NCI-H1092 (cell line): ENCODE data around the gene ARHGAP4.

Source experiments
- DNase-seq: peaks from one replicate; lab custom pipeline; 2025; lab: John Stamatoyannopoulos, UW

The ARHGAP4 gene

DNA sequence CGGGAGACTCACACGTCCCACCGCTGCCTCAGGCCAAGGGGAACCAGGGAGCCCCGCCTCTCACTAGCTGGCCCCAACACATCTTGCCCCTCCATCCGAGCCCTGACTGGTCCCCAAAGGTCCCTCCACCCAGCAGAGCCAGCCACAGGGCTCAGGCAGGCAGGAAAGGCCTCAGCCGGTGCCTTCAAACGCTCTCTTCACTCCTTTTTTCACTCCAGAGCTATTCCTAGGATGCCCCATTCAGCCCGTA is 1.5 kb upstream of the ARHGAP4 start:
- no peak for DNase-seq

DNA sequence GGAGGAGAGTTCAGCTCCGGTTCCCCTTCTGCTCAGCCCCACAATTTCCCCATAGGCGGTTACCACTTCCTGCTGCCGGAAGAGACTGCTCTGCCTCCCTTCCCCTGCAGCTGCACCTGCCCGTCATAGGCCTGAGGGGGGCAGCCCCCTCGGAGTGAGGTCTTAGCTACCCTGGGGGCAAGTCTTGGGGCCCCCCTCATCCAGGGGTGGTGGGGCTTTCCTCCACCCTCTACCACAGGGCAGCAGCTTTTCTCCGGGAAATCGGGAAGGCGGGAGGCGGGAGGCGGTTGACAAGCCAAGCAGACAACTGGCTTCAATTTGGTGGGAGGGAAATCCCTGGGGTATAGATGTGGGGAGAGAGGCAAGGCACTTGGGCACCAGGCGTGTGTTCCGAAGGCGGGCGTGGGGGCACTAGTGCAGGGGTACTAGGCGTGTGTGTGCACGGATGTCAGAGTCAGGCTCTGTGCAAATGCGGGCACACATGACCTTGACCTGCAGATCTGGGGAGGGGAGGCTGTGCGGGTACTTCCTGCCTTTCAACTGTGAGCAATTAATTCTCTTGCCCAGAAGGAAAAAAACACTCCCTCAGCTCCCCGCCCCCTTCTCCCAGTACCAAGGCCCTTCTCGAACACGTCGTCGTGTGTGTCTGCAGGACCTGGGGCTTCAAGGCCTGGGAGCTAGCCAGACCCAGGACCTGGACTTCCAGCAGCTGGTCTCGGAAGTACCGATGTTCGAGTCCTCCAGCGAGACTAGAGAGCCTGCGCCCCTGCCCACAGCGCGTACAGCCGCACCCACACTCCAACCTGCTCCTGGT is 1.0 kb upstream of the ARHGAP4 start:
- peak; percentile 34 for DNase-seq

DNA sequence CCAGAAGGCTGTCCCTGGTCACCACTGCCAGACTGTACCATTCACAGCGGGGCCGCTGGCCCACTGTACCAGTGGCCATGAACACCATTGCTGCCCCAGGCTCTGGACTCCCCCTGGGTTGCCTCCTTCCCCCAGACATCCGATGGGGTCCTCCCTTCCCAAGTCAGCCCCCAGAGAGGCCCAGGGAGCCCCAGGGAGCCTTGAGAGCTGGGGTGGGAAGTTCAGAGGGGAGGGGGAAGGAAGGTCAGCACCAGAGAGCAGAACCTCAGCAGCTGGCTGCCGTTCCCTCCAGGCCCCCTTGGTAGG is 441 bp upstream of the ARHGAP4 start:
- DNase-seq: no peak

DNA sequence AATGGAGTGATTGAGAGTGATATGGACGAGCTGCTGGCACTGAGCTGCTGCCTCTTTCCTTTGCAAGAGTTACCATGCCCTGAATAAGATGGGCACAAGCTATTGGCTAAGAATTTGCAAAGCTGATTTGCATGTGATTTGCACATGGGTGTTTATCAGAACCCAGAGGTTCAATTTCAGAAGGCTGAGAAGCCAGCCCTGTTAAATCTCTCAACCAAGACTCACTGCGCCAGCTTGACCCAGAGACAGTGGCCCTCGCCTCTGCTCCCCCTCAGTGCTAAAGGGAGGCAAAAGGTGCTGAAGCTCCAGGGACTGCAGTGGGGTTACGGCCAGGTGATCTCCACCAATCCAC is 701 bp downstream of the ARHGAP4 start:
- DNase-seq: no peak

DNA sequence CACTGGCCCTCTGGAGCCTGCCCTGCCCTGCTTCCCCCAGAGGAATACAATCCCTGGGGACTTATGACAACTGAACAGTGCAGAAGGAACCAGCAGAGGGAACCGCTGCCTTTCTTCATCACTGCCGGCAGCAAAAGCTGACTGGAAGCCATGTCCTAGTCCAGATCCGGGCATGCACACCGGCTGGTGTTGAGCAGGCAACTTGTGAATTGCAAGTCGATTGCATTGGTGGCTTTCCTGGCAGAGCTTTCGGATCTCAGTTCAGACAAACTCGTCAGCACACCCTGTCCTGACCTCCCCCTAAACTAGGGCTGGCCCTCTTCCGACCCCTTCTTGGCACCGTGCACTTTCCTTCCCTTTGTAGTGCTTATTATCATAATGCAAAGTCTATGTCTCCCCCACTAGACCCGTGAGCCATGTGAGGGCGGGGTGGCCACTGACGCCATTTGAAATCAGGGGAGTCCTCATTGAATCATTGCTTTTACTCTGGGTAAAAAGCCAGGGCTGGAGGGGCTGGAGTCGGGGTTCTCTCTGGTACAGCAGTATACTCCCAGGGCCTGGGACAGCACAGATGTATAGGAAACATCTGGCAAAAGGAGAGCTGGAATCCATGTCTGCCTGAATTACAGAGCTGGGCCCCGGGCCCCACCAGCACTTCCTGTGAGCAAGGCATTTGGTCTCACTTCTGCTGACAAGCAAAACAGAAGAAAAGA is 1.8 kb downstream of the ARHGAP4 start:
- peak; percentile 61 for DNase-seq

DNA sequence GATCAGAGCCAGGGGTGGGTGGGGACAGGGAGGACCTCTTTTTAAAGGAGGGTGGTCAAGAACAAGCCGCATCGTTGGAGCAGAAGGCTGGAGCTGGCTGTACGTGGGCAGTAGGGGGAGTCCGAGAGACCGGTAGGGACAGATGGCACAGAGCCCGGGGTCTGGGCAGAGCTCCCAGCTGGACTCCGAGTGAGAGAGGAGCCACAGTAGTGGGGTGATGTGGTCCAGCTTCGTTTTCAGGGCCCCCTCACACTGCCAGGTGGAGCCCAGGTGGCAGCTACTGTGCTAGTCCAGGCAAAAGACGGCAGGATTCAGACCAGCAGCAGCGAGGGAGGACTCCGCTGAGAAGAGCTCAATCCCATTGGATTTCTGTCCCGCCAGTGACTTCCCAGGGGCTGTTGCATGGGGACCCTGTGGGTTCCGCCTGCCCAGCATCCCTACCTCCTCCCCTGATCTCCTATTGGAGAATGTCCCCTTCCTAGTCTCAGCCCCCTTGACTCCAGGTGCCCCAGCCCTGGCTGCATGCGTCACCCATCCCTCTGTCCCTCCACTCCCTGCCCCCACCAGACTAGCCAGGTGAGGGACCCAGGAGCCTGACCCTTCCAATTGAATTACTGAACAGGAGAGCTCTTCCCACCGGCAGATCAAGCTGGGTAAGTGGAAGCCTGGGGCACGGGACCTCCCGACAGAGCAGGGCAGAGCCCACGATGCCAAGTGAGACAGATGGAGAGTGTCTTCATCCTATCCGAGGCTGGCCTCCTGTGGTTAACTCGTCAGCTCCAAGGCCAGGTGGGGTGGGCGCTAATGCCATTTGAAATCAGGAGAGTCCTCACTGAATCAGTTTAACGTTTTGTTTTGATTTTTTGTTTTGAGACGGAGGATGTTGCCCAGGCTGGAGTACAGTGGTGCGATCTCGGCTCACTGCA is 2.9 kb downstream of the ARHGAP4 start:
- peak; percentile 54 for DNase-seq

DNA sequence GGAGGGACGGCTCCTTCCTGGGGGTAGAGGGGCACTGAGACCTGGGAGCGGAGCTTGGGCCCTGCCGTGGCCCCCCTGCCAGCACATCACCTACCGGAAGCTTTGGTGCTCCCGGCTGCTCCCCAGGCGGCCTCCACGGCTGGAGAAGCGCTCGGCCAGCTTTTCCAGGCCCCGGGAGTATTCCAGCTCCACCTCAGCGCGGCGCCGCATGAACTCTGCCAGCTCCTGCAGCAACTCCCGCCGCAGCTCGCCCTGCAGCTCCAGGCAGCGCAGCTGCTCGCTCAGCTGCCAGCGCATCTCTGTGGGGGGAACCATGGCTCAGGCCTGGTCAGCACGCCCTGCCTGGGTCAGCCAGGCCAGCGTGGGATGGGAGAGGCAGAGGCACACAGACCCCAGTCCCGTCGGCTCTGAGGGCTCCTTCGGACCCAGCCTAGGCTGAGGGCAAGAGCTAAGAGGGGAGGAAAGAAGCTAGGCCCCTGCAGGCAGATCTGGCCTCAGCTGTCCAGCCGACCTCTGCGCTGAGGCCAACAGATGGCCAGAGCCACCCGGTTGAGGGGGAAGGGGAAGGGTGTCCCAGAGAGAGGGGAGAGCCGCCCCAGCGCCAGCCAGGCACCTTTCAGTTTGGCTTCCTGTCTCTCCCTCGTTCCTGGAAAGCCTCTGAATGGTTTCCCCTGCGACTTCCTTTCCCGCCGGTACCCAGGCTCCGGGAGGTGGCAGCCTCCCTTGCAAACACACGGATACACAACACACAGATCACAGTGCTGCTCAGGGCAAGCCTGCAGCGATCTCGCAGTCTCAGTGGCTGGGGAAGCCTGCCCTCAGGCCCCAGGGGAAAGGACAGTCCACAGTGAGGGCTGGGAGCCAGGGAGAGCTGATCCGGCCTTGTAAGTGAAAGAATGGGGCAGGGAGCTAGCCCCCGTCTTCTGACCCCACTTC is 4.3 kb downstream of the ARHGAP4 start:
- DNase-seq: no peak

DNA sequence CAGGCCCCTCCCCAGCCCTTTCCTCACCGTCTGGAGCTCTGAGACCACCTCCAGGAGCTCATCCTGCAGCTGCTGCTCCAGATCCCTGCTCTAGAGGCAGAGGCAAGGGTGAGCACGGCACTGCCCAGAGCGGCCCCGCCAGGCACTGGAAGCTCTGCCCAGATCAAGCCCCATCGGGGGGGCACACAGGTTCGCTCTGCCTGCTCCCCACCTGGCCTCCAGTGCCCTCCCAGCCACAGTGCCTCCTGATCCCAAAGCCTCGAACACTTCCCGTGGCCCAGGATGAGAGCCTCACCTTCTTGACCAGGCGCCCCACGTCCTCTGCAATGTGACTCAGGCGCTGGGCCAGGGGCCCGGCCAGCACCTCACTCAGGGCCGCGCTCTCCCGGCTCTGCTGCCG is 5.0 kb downstream of the ARHGAP4 start:
- no peak for DNase-seq

DNA sequence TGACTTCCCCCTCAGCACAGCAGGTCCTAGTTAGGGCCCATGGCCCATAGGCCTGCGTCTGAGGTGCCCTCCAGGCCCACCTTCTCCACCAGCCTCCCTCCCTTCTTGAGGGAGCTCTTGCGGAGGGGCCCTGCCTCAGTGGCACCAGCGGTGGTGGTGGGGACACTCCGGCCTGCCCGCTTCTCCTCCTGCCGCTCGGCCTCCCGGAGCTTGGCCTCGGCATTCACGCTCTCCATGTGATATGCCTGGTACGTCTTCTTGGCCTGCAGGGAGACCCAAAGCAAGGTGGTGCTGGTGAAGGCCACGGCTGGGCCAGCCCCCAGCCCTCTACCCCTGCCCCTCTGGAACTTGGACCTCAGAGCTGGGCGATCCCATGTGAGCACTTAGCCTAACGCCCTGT is 5.5 kb downstream of the ARHGAP4 start:
- no peak for DNase-seq

DNA sequence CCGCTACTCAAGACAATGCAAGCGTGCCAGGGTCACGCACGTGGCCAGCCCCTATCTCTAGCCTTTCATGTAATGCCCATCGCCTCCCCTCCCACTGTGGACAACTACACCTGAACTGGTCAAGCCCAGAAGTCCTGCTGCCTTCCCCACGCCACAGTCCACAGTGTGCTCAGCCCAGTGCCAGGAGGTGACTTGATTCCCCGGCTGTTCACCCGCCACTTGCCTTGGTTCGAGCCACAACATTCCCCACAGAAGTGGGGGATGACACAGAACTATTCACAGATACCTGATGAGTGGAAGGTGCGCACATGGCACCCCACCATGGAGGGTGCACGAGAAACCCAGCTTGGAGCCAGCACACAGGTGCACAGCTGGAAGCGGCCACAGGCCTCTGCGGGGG is 6.8 kb downstream of the ARHGAP4 start:
- no peak for DNase-seq

DNA sequence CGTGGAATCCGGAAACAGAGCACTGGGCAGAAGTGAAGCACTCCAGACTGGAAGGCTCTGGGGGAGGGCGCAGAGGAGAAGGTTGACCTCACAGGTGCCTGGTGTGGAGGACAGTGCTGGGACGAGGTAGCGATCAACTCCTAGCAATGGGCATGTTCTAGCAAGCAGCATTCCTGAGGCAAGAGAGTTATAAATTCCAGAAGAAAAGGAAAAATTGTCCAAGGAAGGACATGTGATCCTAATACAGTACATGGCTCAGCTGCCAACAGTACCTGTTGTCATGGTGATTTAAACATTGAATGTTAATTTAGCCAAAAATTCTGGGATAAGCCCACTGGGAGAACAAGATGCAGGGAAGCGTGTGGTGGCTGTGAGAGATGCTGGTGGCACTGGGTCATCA is 8.2 kb downstream of the ARHGAP4 start:
- DNase-seq: no peak

DNA sequence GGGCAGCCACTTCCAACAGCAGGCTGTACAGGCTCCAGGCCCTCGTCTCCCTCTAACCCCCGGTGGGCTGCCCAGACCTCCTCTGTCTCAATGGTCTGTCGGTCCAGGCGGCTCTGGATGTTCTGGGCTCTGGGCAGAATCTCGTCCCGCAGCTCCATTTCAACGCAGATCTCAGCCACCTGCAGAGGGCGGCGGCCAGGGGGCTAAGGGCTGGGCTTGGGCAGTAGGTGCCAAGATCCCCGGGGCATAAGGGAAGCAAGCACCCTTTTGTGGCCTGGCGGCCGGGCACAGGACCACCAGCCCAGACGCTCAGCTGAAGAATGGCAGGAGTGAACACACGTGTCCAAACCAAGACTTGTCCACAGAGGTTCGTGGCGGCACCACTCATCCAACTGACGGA is 12.4 kb downstream of the ARHGAP4 start:
- DNase-seq: no peak

DNA sequence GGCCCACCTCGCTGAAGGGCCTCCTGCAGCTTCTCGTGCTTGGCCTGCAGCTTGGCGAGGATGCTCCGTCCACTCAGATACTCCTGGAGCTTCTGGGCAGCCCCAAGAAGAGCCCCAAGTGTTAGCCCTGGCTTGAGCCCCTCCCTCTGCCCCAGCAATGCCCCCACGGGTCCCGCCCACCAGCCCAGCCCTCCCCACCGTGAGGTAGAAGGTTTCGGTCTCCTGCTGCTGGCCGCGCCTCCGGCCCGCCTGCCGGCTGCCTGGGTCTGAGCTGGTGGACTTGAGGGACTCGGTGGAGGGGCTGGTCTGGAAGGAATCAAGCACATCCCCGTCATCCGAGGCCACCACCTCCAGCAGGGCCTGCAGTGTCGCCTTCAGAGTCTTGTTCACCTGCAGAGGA is 12.9 kb downstream of the ARHGAP4 start:
- DNase-seq: no peak

DNA sequence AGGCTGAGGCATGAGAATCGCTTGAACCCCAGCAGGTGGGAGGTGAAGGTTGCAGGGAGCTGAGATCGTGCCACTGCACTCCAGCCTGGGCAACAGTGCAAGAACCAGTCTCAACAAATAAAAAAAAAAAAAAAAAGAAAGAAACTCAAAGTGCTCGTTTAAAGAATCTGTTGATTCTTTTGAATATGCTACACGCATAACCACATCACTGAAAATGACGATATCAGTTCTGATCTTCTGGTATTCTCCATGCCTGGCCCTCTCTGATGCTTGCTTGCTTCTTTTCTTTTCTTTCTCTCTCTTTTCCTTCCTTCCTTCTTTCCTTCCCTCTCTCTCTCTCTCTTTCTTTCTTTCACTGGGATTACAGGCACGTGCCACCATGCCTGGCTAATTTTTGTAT is 14.3 kb downstream of the ARHGAP4 start:
- no peak for DNase-seq

DNA sequence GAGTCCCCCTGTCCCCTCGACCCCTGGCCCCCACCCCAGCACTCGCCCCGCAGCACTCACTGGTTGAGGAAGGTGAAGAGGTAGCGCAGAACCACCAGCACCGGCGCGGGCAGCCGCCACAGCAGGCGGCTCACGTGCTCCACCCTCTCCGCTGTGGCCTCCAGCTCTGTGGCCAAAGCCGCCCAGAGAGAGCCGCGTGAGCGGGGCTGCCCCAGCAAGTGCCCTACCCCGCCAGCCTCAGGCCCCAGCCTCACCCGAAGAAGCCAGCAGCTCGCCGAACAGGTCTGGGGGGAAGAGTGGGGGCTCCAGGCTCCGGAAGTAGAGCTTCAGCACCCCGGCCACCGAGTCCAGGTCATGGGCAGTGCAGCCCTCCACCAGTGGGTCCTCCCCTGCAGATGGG is 15.6 kb downstream of the ARHGAP4 start:
- DNase-seq: no peak

DNA sequence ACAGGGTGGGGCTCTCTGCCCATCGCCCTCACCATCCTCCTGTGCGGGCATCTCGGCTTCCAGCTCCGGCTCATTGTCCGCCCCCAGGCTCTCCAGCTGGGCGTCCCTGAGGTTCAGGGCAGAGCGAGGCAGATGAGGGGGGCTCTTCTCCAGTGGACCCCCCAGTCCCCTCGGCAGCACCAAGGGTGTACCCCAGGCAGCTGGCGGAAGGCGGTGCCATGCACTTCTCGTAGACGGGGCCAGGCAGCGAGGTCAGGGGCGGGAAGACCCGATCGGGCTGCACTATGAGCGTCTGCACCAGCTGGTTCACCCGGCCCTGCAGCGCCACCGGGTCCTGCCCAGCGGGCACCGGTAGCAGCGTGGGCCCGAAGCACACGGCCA is 16.1 kb downstream of the ARHGAP4 start:
- no peak for DNase-seq

DNA sequence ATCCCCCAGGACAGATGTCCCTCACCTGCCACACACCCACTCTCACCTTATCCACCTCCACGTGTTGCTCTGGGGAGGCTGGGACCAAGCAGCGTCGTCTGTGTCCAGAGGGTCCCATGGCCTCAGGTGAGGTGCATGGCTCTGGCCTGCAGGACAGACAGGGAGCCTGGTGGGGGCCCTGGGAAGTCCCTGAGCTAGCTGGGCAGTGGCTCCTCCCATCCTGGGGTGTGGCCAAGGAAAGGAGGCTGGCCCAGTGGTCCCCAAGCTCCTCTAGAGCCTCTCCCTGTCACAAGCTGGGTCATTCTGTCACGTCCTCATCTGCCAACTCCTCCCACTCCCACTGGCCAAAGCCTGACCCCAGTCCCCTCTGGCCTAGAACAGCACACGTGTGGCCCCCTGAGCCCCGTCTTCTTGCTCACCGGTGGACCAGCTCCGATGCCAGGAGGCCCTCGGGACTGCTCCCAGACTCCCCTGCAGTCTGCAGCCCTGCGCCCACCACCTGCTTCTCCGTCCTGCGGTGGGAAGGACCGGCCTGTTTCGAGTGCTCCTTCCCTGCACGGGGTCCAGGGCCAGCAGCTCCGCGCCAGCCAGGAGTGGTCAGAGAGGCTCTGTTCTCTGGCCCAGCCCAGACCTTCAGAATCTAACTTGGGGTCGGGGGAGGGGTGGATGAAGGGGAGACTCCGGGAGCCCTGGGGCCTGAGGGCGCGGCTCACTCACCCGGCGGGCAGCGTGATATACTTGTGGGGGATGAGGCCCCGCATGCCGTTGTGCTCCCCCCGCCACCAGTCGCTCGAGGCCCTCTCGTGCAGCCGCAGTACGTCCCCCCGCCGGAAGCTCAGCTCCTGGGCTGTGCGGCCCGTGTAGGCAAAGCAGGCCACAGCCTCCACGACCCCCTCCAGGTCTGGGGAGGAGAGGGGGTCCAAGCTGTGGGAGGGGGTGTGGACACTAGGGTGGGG is 16.8 kb downstream of the ARHGAP4 start:
- no peak for DNase-seq

DNA sequence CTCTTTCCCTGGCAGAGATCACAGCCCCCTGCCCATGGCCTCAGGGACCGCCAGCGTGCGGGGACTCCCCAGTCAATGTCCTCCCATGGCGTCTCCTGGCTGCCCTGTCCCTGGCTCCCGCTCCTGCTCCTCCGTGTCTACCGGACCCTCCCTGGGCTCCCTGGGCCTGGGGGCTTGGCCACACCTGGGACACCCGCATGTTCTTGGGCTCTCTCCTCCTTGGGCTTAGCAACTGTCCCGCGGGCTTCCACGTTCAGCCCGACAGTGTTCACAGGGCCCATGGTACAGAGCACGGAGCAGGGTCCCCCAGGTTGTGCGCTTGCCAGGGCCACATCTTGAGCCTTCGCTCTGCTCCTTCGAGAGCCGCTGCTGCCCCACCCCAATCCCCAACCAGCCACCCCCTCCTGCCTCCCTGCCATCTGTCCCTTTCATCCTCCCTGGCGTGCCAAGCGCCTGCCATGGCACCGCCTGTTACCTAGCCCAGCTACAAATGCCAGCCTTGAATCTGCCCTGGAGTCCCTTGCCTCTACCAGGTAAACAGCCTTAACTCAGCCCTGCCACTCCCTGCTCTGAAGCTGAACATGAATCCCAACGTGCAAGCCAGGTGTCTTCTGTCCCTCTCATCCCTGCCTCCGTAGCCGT is 17.7 kb downstream of the ARHGAP4 start:
- DNase-seq: no peak

DNA sequence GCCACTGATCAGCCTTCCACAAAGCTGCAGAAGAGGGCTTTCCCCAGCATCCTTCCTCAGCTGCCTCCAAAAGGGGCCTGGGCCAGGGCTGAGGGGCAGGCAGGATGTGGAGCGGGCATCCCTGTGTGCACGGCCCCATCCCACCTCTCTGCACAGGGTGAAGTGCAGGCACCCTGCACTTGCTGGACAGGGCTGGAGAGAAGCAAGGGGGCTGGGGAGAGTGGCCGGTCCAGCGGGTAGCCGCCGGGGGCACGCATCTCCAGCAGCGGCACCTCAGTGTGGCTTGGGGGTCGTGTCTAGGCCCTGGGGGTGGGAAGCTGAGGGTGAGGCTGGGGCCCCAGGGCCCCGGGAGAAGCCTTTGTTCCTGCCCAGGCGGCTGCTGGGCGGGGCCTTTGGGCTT is 18.6 kb downstream of the ARHGAP4 start:
- DNase-seq: no peak

DNA sequence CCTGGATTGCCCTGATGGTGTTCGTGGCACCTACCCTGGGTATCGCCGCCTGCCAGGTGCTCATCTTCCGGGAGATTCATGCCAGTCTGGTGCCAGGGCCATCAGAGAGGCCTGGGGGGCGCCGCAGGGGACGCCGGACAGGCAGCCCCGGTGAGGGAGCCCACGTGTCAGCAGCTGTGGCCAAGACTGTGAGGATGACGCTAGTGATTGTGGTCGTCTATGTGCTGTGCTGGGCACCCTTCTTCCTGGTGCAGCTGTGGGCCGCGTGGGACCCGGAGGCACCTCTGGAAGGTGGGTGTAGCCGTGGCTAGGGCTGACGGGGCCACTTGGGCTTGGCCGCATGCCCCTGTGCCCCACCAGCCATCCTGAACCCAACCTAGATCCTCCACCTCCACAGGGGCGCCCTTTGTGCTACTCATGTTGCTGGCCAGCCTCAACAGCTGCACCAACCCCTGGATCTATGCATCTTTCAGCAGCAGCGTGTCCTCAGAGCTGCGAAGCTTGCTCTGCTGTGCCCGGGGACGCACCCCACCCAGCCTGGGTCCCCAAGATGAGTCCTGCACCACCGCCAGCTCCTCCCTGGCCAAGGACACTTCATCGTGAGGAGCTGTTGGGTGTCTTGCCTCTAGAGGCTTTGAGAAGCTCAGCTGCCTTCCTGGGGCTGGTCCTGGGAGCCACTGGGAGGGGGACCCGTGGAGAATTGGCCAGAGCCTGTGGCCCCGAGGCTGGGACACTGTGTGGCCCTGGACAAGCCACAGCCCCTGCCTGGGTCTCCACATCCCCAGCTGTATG is 19.7 kb downstream of the ARHGAP4 start:
- DNase-seq: no peak
